ENCODE measurements around the gene MGMT. TPM values are rescaled to one million over a fixed set of nuclear protein-coding genes. Genes with fewer than 3 reads are reported as not detected.

MGMT gene
- total RNA-seq, 5 donors from 2014 or later (not counting 1 experiment from before 2014, with no cell fraction given): 16.6 to 24.6 (median 21.1) TPM

- CTCF ChIA-PET: no interaction called here
- WGBS (ENCODE audit: insufficient coverage): 86% methylated on average over 10 of the region's 13 CpGs
- Mint-ChIP-seq H3K4me1 (peaks cover 33 to 48% (median 33%) of the 10 kb centered on the region in 3 donors), H3K36me3 (peaks cover 20% of the 10 kb centered on the region), H3K4me3 (no peak overlapping the region), H3K9me3 (peaks cover 0 to 14% (median 11%) of the 10 kb centered on the region in 3 donors), H3K27ac (no peak overlapping the region), H3K27me3 (no peaks in the 10 kb centered on the region)
- POLR2A ChIA-PET: no interaction called here
- Histone ChIP-seq H3K4me3 (ENCODE audit: control insufficient read depth in 1 of 2, extremely low read depth in 1 of 2, low read length in 1 of 2) (no peak overlapping the region), H3K4me1 (ENCODE audit: control insufficient read depth in 1 of 2, extremely low read depth in 1 of 2, insufficient read depth in 2 of 2, low read length in 2 of 2) (peaks cover 6% of the 10 kb centered on the region in 2 experiments), H3K36me3 (ENCODE audit: control insufficient read depth in 2 of 2, extremely low read depth in 1 of 2, insufficient read depth in 1 of 2, low read length in 1 of 2) (peaks cover 0 to 2% of the 10 kb centered on the region in 2 donors), H3K27ac (ENCODE audit: low read length) (no peak overlapping the region), H3K9me3 (no peaks in the 10 kb centered on the region), H3K27me3 (replicated peaks in 1 of 2; ENCODE audit: control insufficient read depth in 2 of 2, extremely low read depth in 1 of 2, insufficient read depth in 2 of 2, low read length in 1 of 2) (no peaks in the 10 kb centered on the region)
- ATAC-seq (replicated peaks in 1 of 4): no peak
- DNase-seq: no peak
Observed at GRCh38 chr10:129511086-129511485, 44.0 kb downstream of the MGMT start.

DNA sequence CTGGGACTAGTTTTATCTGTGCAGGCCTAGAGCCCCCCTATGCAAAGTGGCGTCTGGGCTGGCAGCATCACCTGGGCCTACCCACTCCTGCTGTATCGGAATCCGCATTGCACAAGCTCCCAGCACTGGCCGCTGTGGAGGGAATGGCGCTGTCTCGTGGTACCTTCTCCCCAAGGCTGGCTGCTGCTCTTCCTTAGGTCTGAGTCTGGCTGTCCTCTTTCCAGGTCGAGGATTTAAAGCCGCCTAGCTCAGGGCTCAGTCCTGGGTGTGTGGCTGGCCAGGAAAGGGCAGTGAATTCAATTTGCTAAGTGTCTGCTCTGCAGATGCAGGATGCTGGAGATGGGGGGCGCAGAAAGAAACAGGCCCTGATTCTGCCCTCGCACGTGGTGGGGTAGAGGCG, 44.7 kb downstream of the MGMT start:
- Mint-ChIP-seq H3K9me3 (peaks cover 0 to 11% (median 8%) of the 10 kb centered on the region in 3 donors), H3K27ac (no peak overlapping the region), H3K4me3 (no peak overlapping the region), H3K27me3 (no peaks in the 10 kb centered on the region), H3K36me3 (peaks cover 20% of the 10 kb centered on the region), H3K4me1 (peaks cover 30 to 50% (median 35%) of the 10 kb centered on the region in 3 donors)
- CTCF ChIA-PET: no interaction called here
- H3K4me3 ChIP-seq (ENCODE audit: control insufficient read depth in 1 of 2, extremely low read depth in 1 of 2, low read length in 1 of 2): no peak overlapping the region
- no peaks in the 10 kb centered on the region for H3K9me3 ChIP-seq
- H3K27ac ChIP-seq (ENCODE audit: low read length): no peak overlapping the region
- H3K36me3 ChIP-seq (ENCODE audit: control insufficient read depth in 2 of 2, extremely low read depth in 1 of 2, insufficient read depth in 1 of 2, low read length in 1 of 2): peaks cover 0 to 2% of the 10 kb centered on the region in 2 donors
- 96% methylated on average over 9 of the region's 12 CpGs for WGBS (ENCODE audit: insufficient coverage)
- peaks cover 6% of the 10 kb centered on the region in 2 experiments for H3K4me1 ChIP-seq (ENCODE audit: control insufficient read depth in 1 of 2, extremely low read depth in 1 of 2, insufficient read depth in 2 of 2, low read length in 2 of 2)
- no peaks in the 10 kb centered on the region for H3K27me3 ChIP-seq (replicated peaks in 1 of 2; ENCODE audit: control insufficient read depth in 2 of 2, extremely low read depth in 1 of 2, insufficient read depth in 2 of 2, low read length in 1 of 2)
- ATAC-seq (replicated peaks in 1 of 4): no peak
- DNase-seq: no peak
- POLR2A ChIA-PET: no interaction called here

- Mint-ChIP-seq H3K27ac (no peak overlapping the region), H3K4me1 (peaks cover 38 to 46% (median 42%) of the 10 kb centered on the region in 3 donors), H3K4me3 (no peak overlapping the region), H3K36me3 (peaks cover 16% of the 10 kb centered on the region), H3K9me3 (peaks cover 0 to 4% (median 2%) of the 10 kb centered on the region in 3 donors), H3K27me3 (no peaks in the 10 kb centered on the region)
- Histone ChIP-seq H3K9me3 (no peaks in the 10 kb centered on the region), H3K36me3 (ENCODE audit: control insufficient read depth in 2 of 2, extremely low read depth in 1 of 2, insufficient read depth in 1 of 2, low read length in 1 of 2) (peaks cover 0 to 2% of the 10 kb centered on the region in 2 donors), H3K4me3 (ENCODE audit: control insufficient read depth in 1 of 2, extremely low read depth in 1 of 2, low read length in 1 of 2) (no peak overlapping the region), H3K27ac (ENCODE audit: low read length) (no peak overlapping the region), H3K4me1 (ENCODE audit: control insufficient read depth in 1 of 2, extremely low read depth in 1 of 2, insufficient read depth in 2 of 2, low read length in 2 of 2) (peaks cover 6 to 18% of the 10 kb centered on the region in 2 experiments), H3K27me3 (replicated peaks in 1 of 2; ENCODE audit: control insufficient read depth in 2 of 2, extremely low read depth in 1 of 2, insufficient read depth in 2 of 2, low read length in 1 of 2) (no peaks in the 10 kb centered on the region)
- ChIA-PET CTCF (no interaction called here), POLR2A (no interaction called here)
- no peak for ATAC-seq (replicated peaks in 1 of 4)
- WGBS (ENCODE audit: insufficient coverage): 86% methylated on average over 6 of the region's 8 CpGs
- no peak for DNase-seq
Observed at GRCh38 chr10:129513312-129513711, 46.3 kb downstream of the MGMT start.

- H3K4me3 ChIP-seq (ENCODE audit: control insufficient read depth in 1 of 2, extremely low read depth in 1 of 2, low read length in 1 of 2): peak overlapping the region in 1 of 2 donors; percentile 5
- ATAC-seq (replicated peaks in 1 of 4) (no peak), DNase-seq (no peak)
- ChIA-PET POLR2A (no interaction called here), CTCF (no interaction called here)
- no peaks in the 10 kb centered on the region for H3K9me3 Mint-ChIP-seq
- 68% methylated on average over 20 of the region's 22 CpGs for WGBS (ENCODE audit: insufficient coverage)
- H3K27me3 Mint-ChIP-seq: no peaks in the 10 kb centered on the region
- H3K27ac Mint-ChIP-seq: no peak overlapping the region
- peaks cover 6 to 18% of the 10 kb centered on the region in 2 experiments for H3K4me1 ChIP-seq (ENCODE audit: control insufficient read depth in 1 of 2, extremely low read depth in 1 of 2, insufficient read depth in 2 of 2, low read length in 2 of 2)
- H3K27ac ChIP-seq (ENCODE audit: low read length): no peak overlapping the region
- H3K4me1 Mint-ChIP-seq: peaks cover 40 to 42% (median 42%) of the 10 kb centered on the region in 3 donors
- H3K27me3 ChIP-seq (replicated peaks in 1 of 2; ENCODE audit: control insufficient read depth in 2 of 2, extremely low read depth in 1 of 2, insufficient read depth in 2 of 2, low read length in 1 of 2): no peaks in the 10 kb centered on the region
- peaks cover 0 to under 1% of the 10 kb centered on the region in 2 donors for H3K36me3 ChIP-seq (ENCODE audit: control insufficient read depth in 2 of 2, extremely low read depth in 1 of 2, insufficient read depth in 1 of 2, low read length in 1 of 2)
- no peaks in the 10 kb centered on the region for H3K9me3 ChIP-seq
- H3K4me3 Mint-ChIP-seq: no peak overlapping the region
- H3K36me3 Mint-ChIP-seq: peaks cover 22% of the 10 kb centered on the region
Observed at GRCh38 chr10:129514568-129515451, 47.8 kb downstream of the MGMT start.

GRCh38 chr10:129516846-129517679, 50.0 kb downstream of the MGMT start:
- H3K27ac Mint-ChIP-seq: no peak overlapping the region
- POLR2A ChIA-PET: no interaction called here
- WGBS (ENCODE audit: insufficient coverage): 89% methylated on average over 15 of the region's 26 CpGs
- Histone ChIP-seq H3K27ac (ENCODE audit: low read length) (no peak overlapping the region), H3K9me3 (no peaks in the 10 kb centered on the region), H3K36me3 (ENCODE audit: control insufficient read depth in 2 of 2, extremely low read depth in 1 of 2, insufficient read depth in 1 of 2, low read length in 1 of 2) (no peaks in the 10 kb centered on the region), H3K4me3 (ENCODE audit: control insufficient read depth in 1 of 2, extremely low read depth in 1 of 2, low read length in 1 of 2) (no peak overlapping the region), H3K4me1 (ENCODE audit: control insufficient read depth in 1 of 2, extremely low read depth in 1 of 2, insufficient read depth in 2 of 2, low read length in 2 of 2) (peaks cover 6 to 18% of the 10 kb centered on the region in 2 experiments), H3K27me3 (replicated peaks in 1 of 2; ENCODE audit: control insufficient read depth in 2 of 2, extremely low read depth in 1 of 2, insufficient read depth in 2 of 2, low read length in 1 of 2) (no peaks in the 10 kb centered on the region)
- DNase-seq: peak in 1 of 35 experiments; percentile 4
- ATAC-seq (replicated peaks in 1 of 4): no peak
- peaks cover 34 to 38% (median 35%) of the 10 kb centered on the region in 3 donors for H3K4me1 Mint-ChIP-seq
- CTCF ChIA-PET: interaction anchor here in 1 of 2 donors (0.7 kb wide), 1 partner anchor 149 kb away, joined by 7 read pairs; no protein-coding TSS in a partner anchor
- no peaks in the 10 kb centered on the region for H3K9me3 Mint-ChIP-seq
- H3K4me3 Mint-ChIP-seq: no peak overlapping the region
- no peaks in the 10 kb centered on the region for H3K27me3 Mint-ChIP-seq
- peaks cover 15% of the 10 kb centered on the region for H3K36me3 Mint-ChIP-seq

DNA sequence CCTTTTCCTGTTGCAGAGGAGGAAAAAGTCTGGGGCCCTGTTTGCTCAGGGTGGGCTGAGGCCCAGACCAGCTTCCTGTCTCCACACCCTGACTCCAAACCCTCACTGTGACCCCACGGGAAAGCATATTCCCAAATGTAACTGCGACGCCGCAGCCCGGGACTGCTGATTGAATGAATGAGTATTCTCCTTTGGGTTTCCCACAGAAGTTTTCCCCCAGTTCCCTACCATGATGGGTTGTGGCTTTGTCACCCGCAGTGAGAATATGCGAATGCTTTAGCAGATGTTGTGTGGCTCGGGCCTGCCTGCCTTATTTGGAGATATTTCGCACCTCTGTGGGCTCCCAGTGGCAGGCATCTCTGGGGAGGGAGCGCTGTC, 50.6 kb downstream of the MGMT start:
- ATAC-seq (replicated peaks in 1 of 4): peak in 1 of 4 experiments; percentile 18
- no peaks in the 10 kb centered on the region for H3K9me3 Mint-ChIP-seq
- CTCF ChIA-PET: no interaction called here
- peaks cover 6 to 18% of the 10 kb centered on the region in 2 experiments for H3K4me1 ChIP-seq (ENCODE audit: control insufficient read depth in 1 of 2, extremely low read depth in 1 of 2, insufficient read depth in 2 of 2, low read length in 2 of 2)
- H3K27me3 ChIP-seq (replicated peaks in 1 of 2; ENCODE audit: control insufficient read depth in 2 of 2, extremely low read depth in 1 of 2, insufficient read depth in 2 of 2, low read length in 1 of 2): no peaks in the 10 kb centered on the region
- H3K4me3 Mint-ChIP-seq: no peak overlapping the region
- 38% methylated on average over 2 of the region's 10 CpGs for WGBS (ENCODE audit: insufficient coverage)
- POLR2A ChIA-PET: no interaction called here
- DNase-seq: peak in 7 of 35 experiments; percentile 6 to 57 (median 24)
- peaks cover 28 to 32% (median 29%) of the 10 kb centered on the region in 3 donors for H3K4me1 Mint-ChIP-seq
- H3K9me3 ChIP-seq: no peaks in the 10 kb centered on the region
- peaks cover 15% of the 10 kb centered on the region for H3K36me3 Mint-ChIP-seq
- no peaks in the 10 kb centered on the region for H3K27me3 Mint-ChIP-seq
- no peak overlapping the region for H3K27ac Mint-ChIP-seq
- H3K36me3 ChIP-seq (ENCODE audit: control insufficient read depth in 2 of 2, extremely low read depth in 1 of 2, insufficient read depth in 1 of 2, low read length in 1 of 2): no peaks in the 10 kb centered on the region
- H3K27ac ChIP-seq (ENCODE audit: low read length): no peak overlapping the region
- H3K4me3 ChIP-seq (ENCODE audit: control insufficient read depth in 1 of 2, extremely low read depth in 1 of 2, low read length in 1 of 2): no peak overlapping the region

Data from T-cell (primary cell).